MCF 10A (cell line): ENCODE data around the gene ZSCAN5A. TPM values are rescaled to one million over a fixed set of nuclear protein-coding genes. Genes with fewer than 3 reads are reported as not detected.
"Not testable (repeated sequence)": the region's sequence is repeated elsewhere in the genome, so short reads cannot be mapped to it uniquely, and the experiment has no call there.

Source experiments
- BruUV-seq: library from RNA; stranded (reverse); fragments of 400-500 nt; replicated peaks from 2 replicates; lab custom pipeline; 2021; lab: Mats Ljungman, UMichigan
- CTCF ChIA-PET: fragments of 300-600 bp; sonication (Branson Sonifier 250); formaldehyde crosslinking; extraction: SDS; loops from one replicate; lab custom pipeline; 2021; ENCODE audit warnings: antibody characterized with exemption, inconsistent platforms; lab: Yijun Ruan, JAX
- POLR2A ChIA-PET: fragments of 300-600, 350-650 bp; sonication (Branson Sonifier 250); formaldehyde crosslinking; extraction: SDS; loops from one replicate; lab custom pipeline; 2020; ENCODE audit warnings: antibody characterized with exemption, inconsistent platforms; lab: Yijun Ruan, JAX
- DNase-seq: peaks from one replicate; pipeline ENCODE4 v3.0.0-alpha.2; 2018; ENCODE audit not compliant: unreplicated experiment
- H3K27ac Mint-ChIP-seq: one replicate; pipeline ENCODE4 v1.8.0; 2022; ENCODE audit warnings: mild to moderate bottlenecking, low read depth, mixed read lengths; ENCODE audit not compliant: unreplicated experiment
- H3K27me3 Mint-ChIP-seq: one replicate; pipeline ENCODE4 v1.8.0; 2022; ENCODE audit warnings: mixed read lengths; ENCODE audit not compliant: insufficient read depth, unreplicated experiment
- H3K36me3 Mint-ChIP-seq: one replicate; pipeline ENCODE4 v1.8.0; 2022; ENCODE audit warnings: mild to moderate bottlenecking, moderate library complexity, mixed read lengths; ENCODE audit not compliant: insufficient read depth, unreplicated experiment
- H3K4me1 Mint-ChIP-seq: one replicate; pipeline ENCODE4 v1.8.0; 2022; ENCODE audit warnings: mixed read lengths; ENCODE audit not compliant: insufficient read depth, unreplicated experiment
- H3K4me3 Mint-ChIP-seq: one replicate; pipeline ENCODE4 v1.8.0; 2022; ENCODE audit warnings: mild to moderate bottlenecking, moderate library complexity, mixed read lengths; ENCODE audit not compliant: unreplicated experiment
- H3K9me3 Mint-ChIP-seq: one replicate; pipeline ENCODE4 v1.8.0; 2022; ENCODE audit warnings: mixed read lengths; ENCODE audit not compliant: unreplicated experiment
- intact Hi-C: fragments of 100-400 bp; cut with micrococcal nuclease; formaldehyde crosslinking; loops from 2 replicates; pipeline ENCODE4 v1.14.1; 2022
- total RNA-seq: library from RNA; stranded (reverse); gene quantifications from 2 replicates; pipeline ENCODE4 v1.2.3, GENCODE V29; 2022
- TF ChIP-seq, protein P1 (sequence below): fragments of 200-600 bp; IDR thresholded peaks from one replicate; pipeline ENCODE4 v1.8.0; 2022; ENCODE audit warnings: antibody characterized with exemption, mild to moderate bottlenecking; ENCODE audit not compliant: unreplicated experiment

Gene ZSCAN5A
- total RNA-seq, 1 experiment from 2014 or later: 8.1 TPM

GRCh38 chr19:56245764-56246163 lies 68.9 kb downstream of the ZSCAN5A start:
- H3K9me3 Mint-ChIP-seq, intact Hi-C loops, H3K27ac Mint-ChIP-seq, H3K4me1 Mint-ChIP-seq, H3K36me3 Mint-ChIP-seq, H3K27me3 Mint-ChIP-seq, DNase-seq, CTCF ChIA-PET, H3K4me3 Mint-ChIP-seq, POLR2A ChIA-PET, BruUV-seq: not testable (repeated sequence)

GRCh38 chr19:56245121-56245740 lies 69.4 kb downstream of the ZSCAN5A start:
- H3K4me3 Mint-ChIP-seq: no peak overlapping the region

DNA sequence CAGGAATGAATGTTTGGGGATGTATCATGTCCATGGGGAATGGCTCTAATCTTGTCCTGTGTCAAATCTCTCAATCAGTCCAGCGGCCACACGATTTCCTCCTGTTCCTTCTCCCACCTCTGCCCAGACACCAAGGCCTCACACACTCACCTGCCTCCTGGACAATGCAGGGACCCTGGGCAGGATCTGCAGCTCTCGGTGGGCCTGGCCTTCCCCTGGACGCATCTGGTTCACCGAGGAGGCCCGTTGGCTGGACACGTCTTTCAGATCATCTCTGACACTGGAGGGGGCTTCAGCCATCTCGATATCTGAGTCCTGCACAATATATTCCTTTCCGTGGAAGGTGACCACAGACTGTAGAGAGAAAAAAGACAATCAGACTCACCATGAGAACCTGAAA lies 91.2 kb downstream of the ZSCAN5A start:
- no peak overlapping the region for H3K27ac Mint-ChIP-seq
- no peaks in the 10 kb centered on the region for H3K27me3 Mint-ChIP-seq
- intact Hi-C loops: no loop called here
- H3K9me3 Mint-ChIP-seq: peaks cover 14% of the 10 kb centered on the region
- DNase-seq: no peak
- POLR2A ChIA-PET: no interaction called here
- peaks cover 11% of the 10 kb centered on the region for H3K36me3 Mint-ChIP-seq
- BruUV-seq: no TSS peak
- CTCF ChIA-PET: no interaction called here
- no peak overlapping the region for H3K4me3 Mint-ChIP-seq
- TF ChIP-seq, protein P1, sequence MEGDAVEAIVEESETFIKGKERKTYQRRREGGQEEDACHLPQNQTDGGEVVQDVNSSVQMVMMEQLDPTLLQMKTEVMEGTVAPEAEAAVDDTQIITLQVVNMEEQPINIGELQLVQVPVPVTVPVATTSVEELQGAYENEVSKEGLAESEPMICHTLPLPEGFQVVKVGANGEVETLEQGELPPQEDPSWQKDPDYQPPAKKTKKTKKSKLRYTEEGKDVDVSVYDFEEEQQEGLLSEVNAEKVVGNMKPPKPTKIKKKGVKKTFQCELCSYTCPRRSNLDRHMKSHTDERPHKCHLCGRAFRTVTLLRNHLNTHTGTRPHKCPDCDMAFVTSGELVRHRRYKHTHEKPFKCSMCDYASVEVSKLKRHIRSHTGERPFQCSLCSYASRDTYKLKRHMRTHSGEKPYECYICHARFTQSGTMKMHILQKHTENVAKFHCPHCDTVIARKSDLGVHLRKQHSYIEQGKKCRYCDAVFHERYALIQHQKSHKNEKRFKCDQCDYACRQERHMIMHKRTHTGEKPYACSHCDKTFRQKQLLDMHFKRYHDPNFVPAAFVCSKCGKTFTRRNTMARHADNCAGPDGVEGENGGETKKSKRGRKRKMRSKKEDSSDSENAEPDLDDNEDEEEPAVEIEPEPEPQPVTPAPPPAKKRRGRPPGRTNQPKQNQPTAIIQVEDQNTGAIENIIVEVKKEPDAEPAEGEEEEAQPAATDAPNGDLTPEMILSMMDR: no peak
- H3K4me1 Mint-ChIP-seq: no peaks in the 10 kb centered on the region

More at GRCh38 chr19:56245121-56245740, 69.4 kb downstream of the ZSCAN5A start:
- no peaks in the 10 kb centered on the region for H3K36me3 Mint-ChIP-seq
- CTCF ChIA-PET: no interaction called here
- no peak for DNase-seq
- H3K27ac Mint-ChIP-seq: no peak overlapping the region
- POLR2A ChIA-PET: interaction anchor here (0.6 kb wide), 1 partner anchor 768 kb away, joined by 3 read pairs; no protein-coding TSS in a partner anchor
- no TSS peak for BruUV-seq
- H3K9me3 Mint-ChIP-seq: peaks cover 8% of the 10 kb centered on the region
- TF ChIP-seq, protein P1: no peak
- no peaks in the 10 kb centered on the region for H3K27me3 Mint-ChIP-seq
- H3K4me1 Mint-ChIP-seq: no peaks in the 10 kb centered on the region
- intact Hi-C loops: no loop called here

DNA sequence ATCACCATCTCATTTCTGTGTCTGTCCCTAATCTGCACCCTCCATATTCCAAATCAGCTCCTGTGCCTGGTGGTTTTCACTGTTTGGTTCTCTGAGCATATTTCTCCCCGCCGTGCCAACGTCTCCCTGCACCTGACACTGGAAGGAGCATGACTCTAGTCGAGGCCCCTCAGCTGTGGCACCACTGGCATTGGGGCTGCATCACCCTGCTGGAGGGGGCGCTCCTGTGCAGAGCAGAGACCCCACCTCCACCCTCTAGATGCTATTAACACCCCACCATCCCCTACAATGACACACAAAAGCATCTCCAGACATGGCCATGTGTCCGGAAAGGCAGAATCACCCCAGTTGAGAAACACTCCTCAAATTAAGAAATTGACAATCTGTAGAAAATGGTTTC lies 91.7 kb downstream of the ZSCAN5A start:
- ChIA-PET POLR2A (no interaction called here), CTCF (interaction anchor here (1.5 kb wide), 1 partner anchor 87 kb away, joined by 5 read pairs; no protein-coding TSS in a partner anchor)
- no peaks in the 10 kb centered on the region for H3K27me3 Mint-ChIP-seq
- no peak overlapping the region for H3K4me3 Mint-ChIP-seq
- no peak overlapping the region for H3K27ac Mint-ChIP-seq
- TF ChIP-seq, protein P1: no peak
- no TSS peak for BruUV-seq
- no peaks in the 10 kb centered on the region for H3K4me1 Mint-ChIP-seq
- H3K9me3 Mint-ChIP-seq: peaks cover 14% of the 10 kb centered on the region
- H3K36me3 Mint-ChIP-seq: peaks cover 6% of the 10 kb centered on the region
- intact Hi-C loops: no loop called here
- no peak for DNase-seq
